AG09309 (cell line): ENCODE results near the gene OR8G1.

Experiments used
- DNase-seq: peaks from one replicate; pipeline ENCODE4 v3.0.0-alpha.2; 2010; ENCODE audit warnings: low read depth
- H3K4me3 ChIP-seq: 2 replicates; pipeline ENCODE4 v1.5.1; 2011; ENCODE audit warnings: mild to moderate bottlenecking, low read depth, low read length, moderate library complexity; ENCODE audit not compliant: control insufficient read depth
- CTCF ChIP-seq: IDR thresholded peaks from 2 replicates; pipeline ENCODE4 v1.5.1; 2011; ENCODE audit warnings: mild to moderate bottlenecking, low read depth, low read length, inconsistent platforms; ENCODE audit not compliant: insufficient read depth, control insufficient read depth; ENCODE audit errors: missing control alignments

The OR8G1 gene

GRCh38 chr11:124277207-124277606 lies 36.3 kb downstream of the OR8G1 start:
- TF ChIP-seq CTCF = no peak
- DNase-seq = no peak
- H3K4me3 ChIP-seq = no peak overlapping the region

- TF ChIP-seq CTCF = no peak
- H3K4me3 ChIP-seq = no peak overlapping the region
- DNase-seq = no peak
Measured at GRCh38 chr11:124277804-124278203, 36.9 kb downstream of the OR8G1 start.

- no peak overlapping the region for H3K4me3 ChIP-seq
- no peak for DNase-seq
- TF ChIP-seq CTCF = no peak
Measured at GRCh38 chr11:124278261-124278660, 37.4 kb downstream of the OR8G1 start.

- H3K4me3 ChIP-seq = no peak overlapping the region
- TF ChIP-seq CTCF = no peak
- no peak for DNase-seq
Measured at GRCh38 chr11:124285610-124286344, 44.9 kb downstream of the OR8G1 start.

GRCh38 chr11:124294687-124295086 lies 53.8 kb downstream of the OR8G1 start:
- no peak for DNase-seq
- no peak overlapping the region for H3K4me3 ChIP-seq
- no peak for TF ChIP-seq CTCF

GRCh38 chr11:124296016-124296415 lies 55.1 kb downstream of the OR8G1 start:
- no peak for TF ChIP-seq CTCF
- no peak overlapping the region for H3K4me3 ChIP-seq
- DNase-seq = no peak
